ENCODE results near the gene IFFO2.
A peak's percentile ranks its signal among the peaks of the same experiment; 100 is the strongest.

IFFO2 gene

DNA sequence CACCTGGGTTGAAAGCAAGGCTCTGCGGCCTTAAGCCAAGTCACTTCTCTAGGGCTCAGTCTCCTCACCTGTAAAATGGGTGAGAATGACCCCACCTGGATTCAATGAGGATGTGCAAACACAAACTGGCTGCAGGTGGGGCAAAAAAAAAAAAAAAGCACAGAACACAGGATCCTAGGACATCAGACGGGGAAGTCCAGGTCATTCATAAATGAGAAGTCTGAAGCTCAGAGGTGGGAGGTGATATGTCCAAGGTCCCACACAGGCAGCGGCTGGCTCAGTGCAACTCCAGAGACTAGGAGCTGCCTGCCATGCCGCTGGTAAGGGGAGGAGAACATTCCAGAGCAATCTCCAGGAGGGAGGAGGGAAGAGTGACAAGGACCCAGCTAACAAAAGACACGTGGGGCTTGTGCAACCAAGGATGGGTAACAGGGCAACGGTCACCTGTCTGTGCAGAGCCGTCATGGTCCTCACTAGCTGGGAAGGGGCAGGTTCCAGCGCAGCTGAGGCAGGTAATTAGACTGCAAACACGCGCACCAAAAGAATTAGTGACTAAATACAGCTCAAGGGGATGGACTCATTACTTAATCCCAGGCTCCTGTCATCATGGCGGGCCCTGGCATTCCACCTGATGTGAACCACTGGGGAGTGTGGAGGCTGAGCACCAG, 19.5 kb downstream of the IFFO2 start:
- peak; percentile 45 for DNase-seq (ENCODE audit: low read depth, low spot score)

- peak; percentile 16 for DNase-seq (ENCODE audit: low read depth, low spot score)
These were observed 20.0 kb downstream of the IFFO2 start for GRCh38 chr1:18936471-18936813.

- no peak for DNase-seq (ENCODE audit: low read depth, low spot score)
These were observed 22.1 kb downstream of the IFFO2 start for GRCh38 chr1:18934205-18935000.

DNA sequence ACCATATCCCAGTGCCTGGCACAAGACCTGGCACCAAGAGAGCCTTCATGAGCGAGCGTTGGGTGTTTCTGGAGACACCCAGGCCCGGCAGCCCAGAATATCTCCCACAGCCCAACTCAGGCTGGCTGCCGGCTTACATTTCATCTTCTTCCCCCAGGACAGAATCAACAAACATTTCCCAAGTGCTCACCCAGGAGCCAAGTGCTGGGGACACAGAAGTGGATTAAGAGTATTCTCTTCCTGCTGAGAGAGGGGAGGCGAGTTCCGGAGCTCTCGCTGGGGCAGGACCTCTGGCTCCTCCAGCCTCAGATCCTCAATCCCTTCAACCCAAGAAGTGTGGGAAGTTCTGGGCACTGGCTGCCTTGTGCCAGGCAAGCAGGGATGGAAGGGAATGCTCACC, 23.6 kb downstream of the IFFO2 start:
- no peak for DNase-seq (ENCODE audit: low read depth, low spot score)

DNA sequence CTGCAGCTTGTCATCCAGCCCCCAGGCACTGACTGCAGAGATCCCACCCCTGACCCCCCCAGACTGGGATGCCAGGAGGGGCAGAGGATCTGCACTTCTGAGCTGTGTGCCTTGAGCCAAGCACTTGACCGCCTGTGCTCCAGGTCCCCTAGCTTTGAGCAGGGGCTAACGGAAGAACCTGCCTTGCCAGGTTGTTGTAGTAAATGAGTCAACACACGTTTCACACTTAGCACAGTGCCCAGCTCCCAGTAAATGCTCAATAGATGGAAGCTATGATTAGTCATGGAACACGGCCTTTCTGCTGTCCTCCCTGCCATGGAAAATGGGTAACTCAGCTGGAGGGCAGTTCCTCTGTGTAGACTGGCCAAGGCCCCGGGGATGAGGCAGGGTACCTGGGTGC, 24.1 kb downstream of the IFFO2 start:
- peak; percentile 62 for DNase-seq (ENCODE audit: low read depth, low spot score)

- no peak for DNase-seq (ENCODE audit: low read depth, low spot score)
These were observed 24.7 kb downstream of the IFFO2 start for GRCh38 chr1:18931730-18932129.

DNA sequence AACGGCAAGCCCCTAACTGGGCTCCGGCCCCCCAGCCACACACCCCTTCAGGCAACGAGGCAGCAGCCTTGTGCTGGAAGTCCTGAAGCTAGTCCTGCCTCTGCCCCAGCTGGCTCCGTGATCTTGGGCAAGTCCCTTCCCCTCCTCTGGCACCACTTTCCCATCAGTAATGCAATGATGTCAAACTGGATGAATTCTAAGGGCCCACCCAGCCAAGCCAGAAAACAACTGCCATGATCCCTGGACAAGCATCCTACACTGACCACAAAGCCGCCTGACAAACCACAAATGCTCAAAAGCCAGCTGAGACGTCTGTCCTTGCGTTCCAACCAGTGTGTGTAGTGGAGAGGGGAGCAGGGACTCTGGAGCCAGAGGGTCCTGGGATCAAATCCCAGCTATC, 26.8 kb downstream of the IFFO2 start:
- DNase-seq (ENCODE audit: low read depth, low spot score) = peak; percentile 89

DNA sequence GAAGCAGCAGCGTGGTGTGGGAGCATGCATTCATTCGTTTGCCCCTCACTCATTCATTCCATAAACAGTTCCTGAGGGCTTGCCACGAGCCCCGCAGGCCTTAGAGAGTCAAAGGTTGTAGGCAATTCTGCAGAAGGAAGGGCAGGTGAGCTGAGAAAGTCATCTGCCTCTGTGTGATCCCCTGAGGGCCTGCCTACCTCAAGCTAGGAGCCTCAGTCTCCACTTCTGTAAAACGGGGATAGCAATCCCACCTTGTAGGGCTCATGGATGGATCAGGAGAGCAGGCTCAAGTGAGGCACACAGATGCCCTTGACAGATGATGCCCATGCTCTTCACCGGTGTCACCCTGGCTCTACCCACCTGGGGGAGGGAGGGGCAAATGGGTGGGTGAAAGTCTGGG, 27.5 kb downstream of the IFFO2 start:
- DNase-seq (ENCODE audit: low read depth, low spot score) = no peak

DNA sequence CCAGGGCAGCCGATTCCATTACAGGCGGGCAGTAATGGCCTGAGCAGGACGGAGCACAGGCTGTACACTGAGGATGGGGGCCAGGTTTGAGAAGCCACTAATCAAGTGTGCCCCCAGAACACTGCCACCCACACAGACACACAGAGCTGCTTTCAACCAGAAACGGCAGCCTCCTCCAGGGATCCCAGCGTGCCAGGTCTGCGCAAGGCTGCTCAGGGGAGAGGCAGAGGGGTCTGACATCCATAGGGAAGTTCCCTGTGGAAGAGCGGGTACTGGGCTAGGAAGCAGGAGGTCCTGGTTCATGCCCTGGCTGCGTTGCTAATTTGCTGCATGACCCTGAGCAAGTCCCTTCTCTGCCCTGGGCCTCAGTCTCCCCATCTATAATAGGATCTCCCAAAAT, 28.1 kb downstream of the IFFO2 start:
- DNase-seq (ENCODE audit: low read depth, low spot score) = no peak

DNA sequence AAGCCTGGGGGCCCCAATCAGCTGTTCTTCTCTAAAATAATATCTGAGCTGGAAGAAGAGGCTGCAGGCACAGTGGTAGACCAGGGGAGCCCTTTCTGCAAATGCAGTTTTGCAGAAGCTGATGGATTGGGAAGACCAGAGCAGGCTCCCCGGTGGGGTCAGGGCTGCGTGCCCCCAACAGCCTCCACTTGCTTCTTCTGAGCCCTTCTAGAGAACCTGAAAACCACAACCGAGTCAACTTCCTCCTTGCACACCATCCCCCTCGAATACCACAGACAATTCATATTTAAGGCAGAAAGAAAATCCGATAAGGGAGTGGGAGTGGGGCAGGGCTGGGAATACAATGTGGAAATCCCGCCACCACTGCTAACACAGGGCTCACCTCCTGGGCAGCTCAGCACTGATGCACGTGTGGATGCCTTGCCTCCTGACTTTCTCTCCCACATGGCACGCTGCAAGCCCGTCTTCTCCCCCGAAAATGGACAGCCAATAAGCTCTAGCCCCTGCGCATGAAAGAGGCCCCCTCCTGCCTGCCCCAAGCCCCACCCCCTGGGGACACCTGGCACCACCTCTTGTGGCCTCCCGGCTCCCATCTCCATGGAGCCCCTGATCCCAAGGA, 28.7 kb downstream of the IFFO2 start:
- DNase-seq (ENCODE audit: low read depth, low spot score) = no peak

- DNase-seq (ENCODE audit: low read depth, low spot score) = no peak
These were observed 29.3 kb downstream of the IFFO2 start for GRCh38 chr1:18927082-18927653.

GRCh38 chr1:18926315-18927081, 30.0 kb downstream of the IFFO2 start:
- peak; percentile 92 for DNase-seq (ENCODE audit: low read depth, low spot score)

DNA sequence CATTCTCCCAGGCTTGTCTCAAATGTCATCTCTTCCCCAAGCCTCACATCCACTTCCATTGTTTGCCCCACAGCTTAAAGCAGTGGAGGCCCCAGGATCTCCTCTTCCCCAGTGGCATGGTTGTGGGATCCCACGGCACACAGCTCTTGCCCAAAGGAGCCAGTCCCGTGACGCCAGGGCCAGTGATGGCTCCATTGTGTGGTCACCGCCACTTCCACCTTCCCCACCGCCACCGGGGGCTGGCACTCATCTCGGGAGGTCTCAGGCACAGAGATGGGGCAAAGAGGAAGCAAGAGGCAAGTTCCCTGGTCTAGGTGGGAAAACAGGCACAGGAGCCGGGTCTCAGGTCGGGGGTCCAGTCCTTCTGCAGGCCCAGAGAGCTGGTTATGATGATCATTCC, 31.2 kb downstream of the IFFO2 start:
- DNase-seq (ENCODE audit: low read depth, low spot score) = no peak

GRCh38 chr1:18924221-18924691, 32.2 kb downstream of the IFFO2 start:
- no peak for DNase-seq (ENCODE audit: low read depth, low spot score)

DNA sequence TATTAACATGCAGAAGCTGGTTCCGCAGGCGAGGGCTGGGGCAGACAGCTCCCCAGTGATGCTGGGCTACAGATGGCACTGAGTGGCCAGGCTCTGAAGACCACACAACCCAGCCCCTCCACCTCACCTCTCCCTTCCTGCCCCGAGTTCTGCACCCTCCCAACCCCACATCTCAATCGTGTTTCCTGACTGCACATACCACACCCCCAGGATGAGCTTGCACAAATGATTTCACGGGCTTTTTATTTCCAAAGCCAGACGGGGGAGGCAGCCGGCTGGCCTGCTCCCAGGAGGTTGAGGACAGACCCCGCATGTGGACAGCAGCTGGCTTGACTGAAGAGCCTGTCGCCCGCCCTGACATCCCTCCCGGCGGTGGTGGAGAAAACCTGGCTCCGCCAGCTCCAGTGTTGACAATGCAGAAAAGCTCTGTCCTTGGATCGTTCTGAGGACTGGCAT, 32.7 kb downstream of the IFFO2 start:
- DNase-seq (ENCODE audit: low read depth, low spot score) = no peak

DNA sequence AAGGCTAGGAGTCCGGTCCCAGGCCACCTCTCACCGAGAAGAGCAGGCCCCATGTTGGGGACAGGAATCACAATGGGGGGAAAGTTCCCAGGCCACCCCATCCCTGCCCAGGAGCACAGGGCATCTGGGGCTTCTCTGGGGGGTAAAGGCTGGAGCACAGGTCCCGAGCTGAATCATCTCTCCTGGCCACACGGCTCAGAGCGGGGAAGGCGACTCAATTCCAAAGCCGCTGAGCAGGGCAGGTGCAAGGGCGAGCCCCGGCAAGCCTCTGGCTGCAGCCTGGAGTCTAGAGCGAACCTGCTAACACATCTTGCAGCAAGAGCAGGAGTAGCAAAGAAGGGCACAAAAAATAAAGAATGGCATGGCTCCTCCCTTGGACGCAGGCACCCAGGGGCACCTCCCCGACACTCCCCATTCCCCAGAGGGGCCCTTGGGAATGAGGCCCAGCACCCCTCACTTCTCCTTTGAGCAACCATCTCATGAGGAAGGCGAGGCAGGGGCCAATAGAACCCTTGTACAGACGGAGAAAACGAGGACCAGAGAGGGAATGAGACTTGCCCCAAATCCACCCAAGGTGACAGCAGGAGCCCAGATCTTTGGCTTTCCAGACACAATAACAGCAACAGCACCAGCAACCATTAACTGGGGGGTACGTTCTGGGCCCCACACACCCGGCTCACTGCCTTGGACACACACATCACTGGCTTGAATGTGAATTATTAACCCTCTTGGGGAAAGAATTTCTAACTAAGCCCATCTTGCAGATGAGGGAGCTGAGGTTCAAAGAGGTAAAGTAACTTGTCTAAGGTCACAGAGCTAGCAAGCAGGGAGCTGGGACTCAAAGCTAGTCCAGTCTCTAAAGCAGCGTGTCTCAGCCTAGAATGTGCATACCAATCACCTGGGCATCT, 33.4 kb downstream of the IFFO2 start:
- DNase-seq (ENCODE audit: low read depth, low spot score) = no peak

GRCh38 chr1:18922319-18922726, 34.2 kb downstream of the IFFO2 start:
- DNase-seq (ENCODE audit: low read depth, low spot score) = peak; percentile 91

GRCh38 chr1:18921516-18922251, 34.8 kb downstream of the IFFO2 start:
- no peak for DNase-seq (ENCODE audit: low read depth, low spot score)

DNA sequence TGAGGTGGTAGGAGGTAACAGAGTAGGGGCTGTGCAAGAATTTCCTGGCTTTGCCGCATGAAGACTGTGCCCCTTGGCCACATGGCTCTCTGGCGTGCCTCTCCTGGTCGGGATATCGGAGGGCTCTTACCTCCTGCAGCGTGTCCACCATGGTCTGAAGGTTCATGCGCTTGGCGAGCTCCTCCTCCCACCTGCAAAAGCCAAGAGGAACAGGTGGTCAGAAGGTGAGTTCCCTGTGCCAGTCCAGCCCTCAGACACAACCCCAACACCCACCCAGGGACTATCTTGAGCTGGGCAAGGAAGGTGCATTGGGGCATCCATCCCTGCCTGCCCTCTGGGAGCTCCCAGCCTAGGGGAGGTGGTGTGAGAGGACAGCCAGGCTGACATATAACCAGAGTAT, 35.5 kb downstream of the IFFO2 start:
- DNase-seq (ENCODE audit: low read depth, low spot score) = no peak

DNA sequence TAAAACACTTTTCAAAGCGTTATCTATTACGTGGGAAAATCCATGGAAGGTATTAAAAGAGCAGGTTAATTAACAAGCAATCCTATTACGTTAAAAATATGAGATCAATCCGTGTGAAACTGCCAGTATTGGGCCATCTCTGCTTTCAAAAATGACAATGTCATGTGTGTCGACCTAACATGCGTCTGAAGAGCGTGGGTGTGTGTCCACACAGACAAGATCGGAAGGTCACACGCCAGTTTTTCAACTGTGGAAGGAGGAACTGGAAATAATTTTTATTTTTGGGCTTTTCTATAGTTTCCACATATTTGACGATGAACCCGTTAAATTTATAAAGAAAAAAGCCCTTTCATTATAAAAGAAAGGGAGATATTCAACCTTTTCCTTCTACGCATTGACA, 36.5 kb downstream of the IFFO2 start:
- DNase-seq (ENCODE audit: low read depth, low spot score) = no peak
